Osteoblast (primary cell): ENCODE results near the gene ZNF562. TPM values are rescaled to one million over a fixed set of nuclear protein-coding genes. Genes with fewer than 3 reads are reported as not detected.

ENCODE experiments used
- DNase-seq: peaks from one replicate; pipeline ENCODE4 v3.0.0; 2011; ENCODE audit warnings: low spot score, mixed read lengths; ENCODE audit not compliant: insufficient read length; ENCODE audit errors: missing footprints
- H2AFZ ChIP-seq: 2 replicates; pipeline ENCODE4 v1.6.0; 2011; ENCODE audit warnings: mild to moderate bottlenecking, low read length
- H3K27ac ChIP-seq: 2 replicates; pipeline ENCODE4 v1.5.1; 2011; ENCODE audit warnings: mild to moderate bottlenecking, low read depth, low read length, moderate library complexity
- H3K27me3 ChIP-seq: 2 replicates; pipeline ENCODE4 v1.6.0; 2012; ENCODE audit warnings: mild to moderate bottlenecking, control low read depth, inconsistent platforms, low read length, moderate library complexity; ENCODE audit not compliant: insufficient read depth
- H3K36me3 ChIP-seq: 2 replicates; pipeline ENCODE4 v1.5.1; 2011; ENCODE audit warnings: mild to moderate bottlenecking, low read length, control low read depth, moderate library complexity; ENCODE audit not compliant: insufficient read depth
- H3K4me1 ChIP-seq: 2 replicates; pipeline ENCODE4 v1.5.1; 2011; ENCODE audit warnings: mild to moderate bottlenecking, low read length, control low read depth, moderate library complexity; ENCODE audit not compliant: insufficient read depth
- H3K4me2 ChIP-seq: 2 replicates; pipeline ENCODE4 v1.6.0; 2011; ENCODE audit warnings: mild to moderate bottlenecking, low read length; ENCODE audit not compliant: insufficient read depth
- H3K4me3 ChIP-seq: fragments of 200-600 bp; sonication (generic); 3 replicates; pipeline ENCODE4 v1.5.1; 2012; ENCODE audit warnings: mild to moderate bottlenecking, low read length, inconsistent platforms; ENCODE audit not compliant: insufficient read depth
- H3K79me2 ChIP-seq: 2 replicates; pipeline ENCODE4 v1.6.0; 2012; ENCODE audit warnings: mild to moderate bottlenecking, low read length, control low read depth, inconsistent platforms; ENCODE audit not compliant: insufficient read depth
- H3K9me3 ChIP-seq: 2 replicates; pipeline ENCODE4 v1.5.1; 2011; ENCODE audit warnings: low read depth, low read length, control low read depth
- H4K20me1 ChIP-seq: 2 replicates; pipeline ENCODE4 v1.6.0; 2012; ENCODE audit warnings: mild to moderate bottlenecking, low read length, control low read depth; ENCODE audit not compliant: insufficient read depth
- CTCF ChIP-seq: IDR thresholded peaks from 2 replicates; pipeline ENCODE4 v1.5.1; 2011; ENCODE audit warnings: mild to moderate bottlenecking, low read depth, low read length, moderate library complexity; ENCODE audit errors: extremely low read depth
- total RNA-seq: library from RNA; depleted of rRNA; stranded (reverse); fragments of >200 nt; gene quantifications from 2 replicates; pipeline ENCODE4 v1.2.3, GENCODE V29; 2012

The ZNF562 gene
- total RNA-seq, 1 donor = 33.3 TPM

- H3K27me3 ChIP-seq = no peaks in the 10 kb centered on the region
- H3K4me1 ChIP-seq = peaks cover 6% of the 10 kb centered on the region
- TF ChIP-seq CTCF = no peak
- peaks cover 18% of the 10 kb centered on the region for H3K79me2 ChIP-seq
- H3K36me3 ChIP-seq = peaks cover 84% of the 10 kb centered on the region
- H3K4me2 ChIP-seq = no peak overlapping the region
- H4K20me1 ChIP-seq = no peaks in the 10 kb centered on the region
- no peak overlapping the region for H2AFZ ChIP-seq
- H3K27ac ChIP-seq = no peak overlapping the region
- no peak overlapping the region for H3K4me3 ChIP-seq
- peaks cover 27% of the 10 kb centered on the region for H3K9me3 ChIP-seq
- no peak for DNase-seq
Measured at GRCh38 chr19:9615844-9616243, 59.1 kb downstream of the ZNF562 start.

DNA sequence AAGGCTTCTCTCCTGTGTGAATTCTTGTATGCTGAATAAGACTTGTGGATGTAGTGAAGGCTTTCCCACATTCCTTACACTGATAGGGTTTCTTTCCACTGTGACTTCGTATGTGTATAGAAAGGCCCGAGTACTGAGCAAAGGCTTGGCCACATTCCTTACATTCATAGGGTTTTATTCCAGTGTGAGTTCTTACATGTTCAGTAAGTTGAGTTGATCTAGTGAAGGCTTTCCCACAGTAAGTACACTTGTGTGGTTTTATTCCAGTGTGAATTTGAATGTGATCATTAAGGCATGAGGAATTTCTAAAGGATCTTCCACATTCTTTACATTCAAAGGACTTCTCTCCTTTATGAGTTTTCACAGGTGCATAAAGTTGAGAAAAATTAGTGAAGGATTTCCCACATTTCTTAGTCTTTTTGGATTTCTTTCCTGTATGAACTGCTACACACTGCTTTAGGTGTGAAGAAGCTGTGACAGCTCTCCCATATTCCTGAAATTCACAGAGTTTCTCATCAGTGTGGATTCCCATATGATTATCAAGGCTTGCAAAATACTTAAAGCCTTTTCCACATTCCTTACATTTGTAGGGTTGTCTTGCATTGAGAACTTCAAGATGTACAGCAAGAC, 64.3 kb downstream of the ZNF562 start:
- Histone ChIP-seq H3K27me3 (no peaks in the 10 kb centered on the region), H3K4me2 (no peak overlapping the region), H3K4me1 (no peaks in the 10 kb centered on the region), H3K4me3 (no peak overlapping the region), H3K9me3 (peaks cover 49% of the 10 kb centered on the region), H4K20me1 (no peaks in the 10 kb centered on the region), H3K36me3 (peaks cover 70% of the 10 kb centered on the region), H3K79me2 (no peaks in the 10 kb centered on the region), H3K27ac (no peak overlapping the region), H2AFZ (no peak overlapping the region)
- TF ChIP-seq CTCF = no peak
- DNase-seq = no peak

GRCh38 chr19:9608912-9609311, 66.0 kb downstream of the ZNF562 start:
- Histone ChIP-seq H3K4me1 (no peaks in the 10 kb centered on the region), H3K27me3 (no peaks in the 10 kb centered on the region), H2AFZ (no peak overlapping the region), H3K36me3 (peaks cover 54% of the 10 kb centered on the region), H3K4me3 (no peak overlapping the region), H3K9me3 (peaks cover 49% of the 10 kb centered on the region), H3K27ac (no peak overlapping the region), H3K79me2 (no peaks in the 10 kb centered on the region), H3K4me2 (no peak overlapping the region), H4K20me1 (no peaks in the 10 kb centered on the region)
- no peak for TF ChIP-seq CTCF
- no peak for DNase-seq

- no peaks in the 10 kb centered on the region for H3K79me2 ChIP-seq
- H3K4me2 ChIP-seq = no peak overlapping the region
- H4K20me1 ChIP-seq = no peaks in the 10 kb centered on the region
- peaks cover 9% of the 10 kb centered on the region for H3K4me1 ChIP-seq
- TF ChIP-seq CTCF = no peak
- no peak overlapping the region for H2AFZ ChIP-seq
- H3K4me3 ChIP-seq = no peak overlapping the region
- peaks cover 5% of the 10 kb centered on the region for H3K27me3 ChIP-seq
- peaks cover 5% of the 10 kb centered on the region for H3K9me3 ChIP-seq
- H3K27ac ChIP-seq = no peak overlapping the region
- peak; percentile 84 for DNase-seq
- H3K36me3 ChIP-seq = no peaks in the 10 kb centered on the region
Measured at GRCh38 chr19:9597027-9597426, 77.9 kb downstream of the ZNF562 start.

Other genes with a start within 250 kb of the ZNF562 start
- 9.4 and 12.1 TPM in 2 replicates for gene ZNF266, start 239.5 kb downstream of the ZNF562 start, total RNA-seq
- gene ZNF560, start 176.5 kb downstream of the ZNF562 start, total RNA-seq = 0.29 and 0.36 TPM in 2 replicates
- gene ZNF426, start 136.5 kb downstream of the ZNF562 start, total RNA-seq = 28.2 and 31.5 TPM in 2 replicates
- gene ZNF121, start 90.6 kb downstream of the ZNF562 start, total RNA-seq = 39.1 and 40.1 TPM in 2 replicates
- gene ZNF561, start 53.9 kb downstream of the ZNF562 start, total RNA-seq = 44.2 and 45.2 TPM in 2 replicates
- 14.1 and 17.7 TPM in 2 replicates for gene ZNF846, start 93.6 kb upstream of the ZNF562 start, total RNA-seq
- gene FBXL12, start 144.0 kb upstream of the ZNF562 start, total RNA-seq = 23.9 and 25.0 TPM in 2 replicates
- 82.5 and 111 TPM in 2 replicates for gene UBL5, start 152.8 kb upstream of the ZNF562 start, total RNA-seq
- 53.9 and 62.6 TPM in 2 replicates for gene PIN1, start 160.2 kb upstream of the ZNF562 start, total RNA-seq